D341Med (cell line): ENCODE data around the gene SCAMP2.
"Not testable (repeated sequence)": the region's sequence is repeated elsewhere in the genome, so short reads cannot be mapped to it uniquely, and the experiment has no call there.

Experiments used
- DNase-seq: peaks from one replicate; pipeline ENCODE4 v3.0.0; 2012; ENCODE audit warnings: low spot score

SCAMP2 gene, protein sequence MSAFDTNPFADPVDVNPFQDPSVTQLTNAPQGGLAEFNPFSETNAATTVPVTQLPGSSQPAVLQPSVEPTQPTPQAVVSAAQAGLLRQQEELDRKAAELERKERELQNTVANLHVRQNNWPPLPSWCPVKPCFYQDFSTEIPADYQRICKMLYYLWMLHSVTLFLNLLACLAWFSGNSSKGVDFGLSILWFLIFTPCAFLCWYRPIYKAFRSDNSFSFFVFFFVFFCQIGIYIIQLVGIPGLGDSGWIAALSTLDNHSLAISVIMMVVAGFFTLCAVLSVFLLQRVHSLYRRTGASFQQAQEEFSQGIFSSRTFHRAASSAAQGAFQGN

DNA sequence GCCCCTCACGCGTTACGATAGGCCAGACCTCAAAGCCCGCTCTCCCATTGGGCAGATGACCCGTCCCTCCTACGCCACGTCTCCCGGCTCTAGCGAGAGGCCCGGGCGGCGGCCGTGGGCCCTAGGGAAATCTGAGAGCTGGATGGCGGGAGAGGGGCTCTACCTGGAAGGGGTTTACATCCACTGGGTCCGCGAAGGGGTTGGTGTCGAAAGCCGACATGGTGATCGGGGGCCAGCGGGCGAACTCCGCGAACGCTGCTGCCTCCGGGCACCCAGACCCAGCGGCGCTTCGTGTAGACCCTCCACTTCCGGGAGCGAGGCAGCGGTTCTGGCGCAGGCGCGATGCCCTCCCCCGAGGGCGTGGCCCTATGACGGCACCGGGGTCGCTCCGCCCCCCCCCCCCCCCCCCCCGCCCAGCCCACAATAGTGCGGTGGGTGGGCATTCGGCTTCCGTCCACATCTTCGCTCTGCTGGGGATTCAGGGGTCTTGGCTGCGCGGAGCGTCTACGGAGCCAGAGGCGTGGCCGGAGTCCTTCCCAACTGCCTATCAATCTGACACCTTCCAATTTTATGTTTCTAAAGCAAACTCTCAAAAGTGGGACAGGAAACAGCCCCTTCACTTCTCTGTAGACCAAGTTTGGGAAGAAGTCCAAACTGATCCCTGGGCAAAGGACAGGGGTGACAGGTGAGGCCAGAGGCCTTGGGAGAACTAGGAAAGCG, at the start of gene SCAMP2:
Gene SCAMP2 (minus strand): TSS at position 330 of the 720 bp plus-strand sequence. CDS start 110 bp downstream, at position 220.
- DNase-seq, result peak; percentile 99

DNA sequence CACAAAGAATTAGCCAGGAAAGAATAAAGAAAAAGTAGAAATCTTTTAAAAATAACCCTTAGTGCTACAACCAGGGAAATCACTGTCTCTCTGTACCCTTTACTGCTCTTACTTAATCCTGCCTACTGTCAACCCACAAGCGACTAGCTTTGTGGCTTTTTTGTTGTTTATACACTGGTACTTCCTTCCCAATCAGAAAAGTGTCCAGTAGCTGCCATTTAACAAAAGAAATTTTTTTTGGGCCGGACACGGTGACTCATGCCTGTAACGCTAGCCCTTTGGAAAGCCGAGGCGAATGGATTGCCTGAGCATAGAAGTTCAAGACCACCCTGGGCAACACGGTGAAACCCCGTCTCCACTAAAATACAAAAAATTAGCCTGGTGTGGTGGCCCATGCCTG, 47.3 kb upstream of the SCAMP2 start:
- no peak for DNase-seq

DNA sequence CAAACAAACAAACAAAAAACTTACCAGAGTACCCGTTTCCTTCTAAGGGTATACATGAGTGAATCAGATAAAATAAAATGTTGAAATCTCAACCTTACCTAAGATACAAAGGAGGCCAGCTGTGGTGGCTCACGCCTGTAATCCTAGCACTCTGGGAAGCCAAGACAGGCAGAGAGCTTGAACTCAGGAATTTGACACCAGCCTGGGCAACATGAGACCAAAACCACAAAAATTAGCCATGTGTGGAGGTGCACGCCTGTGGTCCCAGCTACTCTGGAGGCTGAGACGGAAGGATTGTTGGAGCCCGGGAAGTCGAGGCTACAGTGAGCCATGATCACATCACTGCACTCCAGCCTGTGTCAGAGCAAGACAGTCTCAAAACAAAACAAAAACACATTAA, 44.5 kb upstream of the SCAMP2 start:
- DNase-seq, result no peak

DNA sequence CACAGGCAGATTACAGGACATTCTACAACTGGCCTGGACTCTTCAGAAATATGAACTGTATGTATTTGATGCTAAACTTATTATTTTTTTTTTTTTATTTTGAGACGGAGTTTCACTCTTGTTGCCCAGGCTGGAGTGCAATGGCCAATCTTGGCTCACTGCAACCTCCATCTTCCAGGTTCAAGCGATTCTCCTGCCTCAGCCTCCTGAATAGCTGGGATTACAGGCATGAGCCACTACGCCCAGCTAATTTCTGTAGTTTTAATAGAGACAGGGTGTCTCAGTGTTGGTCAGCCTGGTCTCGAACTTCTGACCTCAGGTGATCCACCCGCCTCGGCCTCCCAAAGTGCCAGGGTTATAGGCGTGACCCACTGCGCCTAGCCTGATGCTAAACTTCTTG, 40.6 kb upstream of the SCAMP2 start:
- DNase-seq, result not testable (repeated sequence)

DNA sequence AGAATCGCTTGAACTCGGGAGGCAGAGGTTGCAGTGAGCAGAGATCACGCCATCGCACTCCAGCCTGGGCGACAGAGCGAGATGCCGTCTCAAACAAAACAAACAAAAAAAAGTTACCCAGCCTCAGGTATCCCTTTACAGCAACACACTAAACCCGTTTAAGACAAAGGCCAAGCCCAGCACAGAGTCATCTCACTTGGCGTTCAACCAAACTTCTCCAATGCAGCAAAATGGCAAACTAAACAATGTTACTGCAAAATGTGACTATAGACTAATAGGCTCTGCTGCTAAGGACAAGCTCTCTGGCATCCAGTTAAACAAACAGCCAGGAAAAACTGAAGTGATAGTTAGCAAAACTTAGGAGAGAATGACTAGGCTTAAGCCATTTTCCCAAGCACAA, 39.9 kb upstream of the SCAMP2 start:
- no peak for DNase-seq

DNA sequence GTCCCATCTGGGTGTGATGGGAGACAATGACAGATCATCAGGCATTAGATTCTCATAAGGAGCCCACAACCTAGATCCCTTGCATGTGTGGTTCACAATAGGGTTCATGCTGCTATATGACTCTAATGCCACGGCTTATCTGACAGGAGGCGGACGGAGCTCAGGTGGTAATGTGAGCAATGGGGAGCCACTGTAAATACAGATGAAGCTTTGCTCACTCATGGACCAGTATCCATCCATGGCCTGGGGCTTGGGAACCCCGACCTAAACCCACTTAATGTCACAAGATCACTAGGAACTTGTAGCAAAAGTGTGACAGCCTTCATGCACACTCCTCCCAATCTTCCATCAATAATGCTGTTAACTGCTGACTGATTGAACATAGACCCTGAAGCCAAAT, 35.5 kb upstream of the SCAMP2 start:
- no peak for DNase-seq

DNA sequence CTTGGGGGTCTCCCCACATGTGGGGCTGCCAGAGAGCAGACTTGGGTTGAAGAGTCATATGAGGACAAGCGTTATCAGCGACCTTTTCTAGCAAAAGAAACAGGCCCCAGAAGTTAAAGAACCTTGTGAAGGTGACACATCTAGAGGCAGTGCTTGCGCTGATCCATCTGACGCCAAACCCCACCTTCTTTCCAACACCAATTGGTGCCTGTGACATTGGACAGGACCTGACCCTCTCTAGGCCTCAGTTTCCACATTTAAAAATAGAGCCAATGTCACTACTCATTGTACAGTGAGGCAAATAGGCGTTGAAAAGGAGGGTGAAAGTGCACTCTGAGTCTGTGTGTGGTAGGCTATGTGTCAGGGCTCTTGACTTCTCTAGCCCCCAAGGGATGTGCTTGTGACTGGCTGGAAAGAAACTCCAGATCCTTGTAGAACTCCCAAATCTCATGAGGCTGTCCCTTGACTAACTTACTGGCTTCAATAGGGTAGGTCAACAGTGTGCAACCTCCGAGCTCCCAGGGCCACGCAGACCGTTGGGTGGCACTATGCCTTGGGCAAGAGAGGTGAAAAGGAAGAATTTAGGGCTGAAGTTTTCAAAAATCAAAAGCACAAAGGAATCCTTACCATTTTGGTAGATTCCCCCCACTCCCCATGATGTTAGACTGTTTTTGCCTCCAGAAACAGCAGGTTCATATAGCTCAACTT, 34.2 kb upstream of the SCAMP2 start:
- DNase-seq, result no peak

DNA sequence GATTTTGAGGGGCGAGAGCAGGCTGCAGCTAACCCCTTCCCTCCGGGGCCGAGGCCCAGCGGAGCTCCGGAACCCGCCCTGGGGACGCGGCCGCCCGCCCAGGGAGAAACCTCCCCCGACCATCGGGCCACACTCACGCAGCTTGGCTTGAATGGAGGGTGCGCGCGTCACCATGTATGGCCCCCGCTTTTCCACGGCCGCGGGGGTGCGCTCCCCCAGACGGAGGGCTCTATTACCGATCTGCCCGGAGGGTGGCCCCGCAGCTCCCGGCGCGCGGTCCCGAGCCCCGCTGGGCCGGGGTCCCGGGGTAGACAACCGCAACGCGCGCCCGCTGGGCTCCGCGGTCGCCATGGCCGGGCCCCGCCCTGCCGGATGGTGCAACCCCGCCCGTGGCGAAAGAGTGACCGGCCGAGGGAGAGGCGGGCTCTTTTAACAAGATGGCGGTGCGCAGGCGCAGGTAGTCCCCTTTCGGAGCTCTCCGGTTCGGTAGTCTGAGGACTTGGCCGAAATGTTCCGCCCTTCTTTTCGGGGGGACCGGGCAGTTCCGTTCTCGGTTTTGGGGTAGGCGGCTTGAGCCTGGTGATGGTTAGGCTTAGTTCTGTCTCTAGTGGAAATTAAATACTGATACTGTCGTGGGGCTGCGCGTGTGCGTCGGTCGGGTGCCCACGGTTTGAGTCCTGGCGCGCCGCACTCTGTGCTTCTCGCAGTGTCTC, 33.4 kb upstream of the SCAMP2 start, which contains the start of gene FAM219B:
Gene FAM219B (minus strand): TSS at position 402 of the 713 bp plus-strand sequence. CDS start 51 bp downstream, at position 351.
- DNase-seq, result peak; percentile 92

DNA sequence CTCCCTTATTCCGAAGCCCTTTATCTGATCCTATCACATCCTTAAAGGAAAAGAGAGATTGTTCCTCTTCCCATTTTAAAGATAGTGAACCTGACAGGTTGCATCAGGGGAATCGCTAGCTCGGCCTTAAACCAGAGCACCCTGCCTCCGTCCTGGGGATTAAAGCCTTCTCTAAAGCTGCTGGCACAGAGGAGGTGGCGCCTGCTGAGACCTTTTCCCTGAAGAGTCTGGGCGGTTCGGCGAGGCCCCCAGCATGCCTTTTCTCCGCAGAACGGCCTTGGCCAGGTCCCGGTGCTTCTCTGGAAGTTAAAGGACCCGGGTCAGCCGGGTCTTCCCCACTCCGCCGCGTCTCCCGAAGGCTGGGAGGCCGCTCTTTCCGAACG, 32.9 kb upstream of the SCAMP2 start:
- peak; percentile 82 for DNase-seq

DNA sequence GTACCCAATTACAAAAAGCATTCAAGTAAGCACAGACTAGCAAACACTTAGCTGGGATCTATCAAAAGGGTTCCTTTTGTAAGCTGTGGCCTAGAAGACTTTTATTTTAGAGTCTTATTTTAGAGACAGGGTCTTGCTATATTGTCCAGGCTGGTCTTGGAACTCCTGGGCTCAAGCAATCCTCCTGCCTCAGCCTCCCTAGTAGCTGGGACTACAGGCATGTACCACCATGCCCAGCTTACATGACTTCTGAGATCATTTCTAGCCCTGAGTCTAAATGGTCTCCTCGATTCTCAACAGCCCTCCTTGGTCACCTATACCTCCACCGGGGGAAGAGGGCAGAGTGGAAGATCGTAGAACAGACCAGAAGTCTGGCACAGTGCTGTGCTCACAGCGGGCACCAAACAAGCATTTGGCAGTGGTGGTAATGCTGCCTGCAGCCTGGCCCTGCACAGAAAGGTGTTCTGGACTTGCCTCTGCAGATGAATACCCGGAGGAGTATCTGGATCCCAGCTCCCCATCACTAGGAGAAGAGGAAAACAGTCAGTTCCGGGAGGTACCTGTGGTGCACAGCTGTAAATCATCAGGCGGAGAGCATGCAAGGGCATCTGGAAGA, 31.1 kb upstream of the SCAMP2 start:
- no peak for DNase-seq

DNA sequence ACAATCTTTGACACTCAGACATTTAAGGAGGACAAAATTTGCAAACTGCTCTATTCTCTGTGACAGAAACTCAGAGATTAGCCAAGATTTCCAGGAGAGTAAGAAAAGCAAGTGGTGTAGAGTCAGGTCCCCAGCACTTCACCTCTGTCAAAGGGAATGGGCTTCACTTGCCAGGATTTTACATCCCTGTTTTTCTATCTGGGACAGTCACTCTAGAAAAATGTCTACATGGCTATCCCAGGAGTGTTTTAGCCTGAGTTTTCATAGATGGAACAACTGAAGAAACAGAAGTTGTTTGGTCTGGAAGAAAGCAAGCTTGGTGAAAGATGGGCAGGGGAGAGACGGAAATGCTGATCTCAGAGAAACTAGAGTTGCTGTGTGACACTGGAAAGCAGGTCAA, 30.5 kb upstream of the SCAMP2 start:
- no peak for DNase-seq

DNA sequence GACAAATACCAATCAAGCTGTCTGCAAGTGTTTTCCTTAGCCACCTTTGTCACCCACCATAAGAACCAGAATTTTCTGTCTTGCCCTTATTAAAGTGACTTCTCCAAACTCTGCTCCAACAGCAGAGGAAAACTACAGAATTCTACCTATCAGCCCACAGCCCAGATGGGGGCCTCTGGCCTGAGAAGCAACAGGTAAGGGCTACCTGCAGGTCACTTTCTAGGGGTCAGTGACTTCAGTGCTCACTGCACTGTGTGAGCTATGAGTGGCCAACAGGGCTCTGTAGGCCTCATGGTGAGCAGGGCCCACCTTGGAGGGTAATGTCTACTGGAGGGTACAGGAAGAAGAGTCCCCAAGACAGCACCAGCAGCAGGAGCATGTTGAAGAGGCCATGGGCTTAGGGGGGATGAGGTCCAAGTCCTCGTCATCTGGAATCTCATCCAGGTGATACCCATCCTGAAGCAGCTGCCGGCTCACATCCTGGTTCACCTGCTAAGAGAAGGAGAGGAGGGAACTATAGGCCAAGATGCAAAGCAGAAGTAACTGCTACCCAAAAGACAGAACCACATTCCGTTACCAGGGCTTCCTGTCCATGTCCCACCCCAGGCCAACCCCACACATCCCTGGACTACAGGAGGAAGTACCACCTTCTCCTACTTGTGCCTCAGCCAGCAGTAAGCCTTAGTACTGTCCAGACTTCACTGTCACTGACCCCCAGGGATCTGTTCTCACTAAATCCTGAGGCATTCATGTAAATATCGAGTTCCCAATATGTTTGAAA, 29.3 kb upstream of the SCAMP2 start:
- no peak for DNase-seq

DNA sequence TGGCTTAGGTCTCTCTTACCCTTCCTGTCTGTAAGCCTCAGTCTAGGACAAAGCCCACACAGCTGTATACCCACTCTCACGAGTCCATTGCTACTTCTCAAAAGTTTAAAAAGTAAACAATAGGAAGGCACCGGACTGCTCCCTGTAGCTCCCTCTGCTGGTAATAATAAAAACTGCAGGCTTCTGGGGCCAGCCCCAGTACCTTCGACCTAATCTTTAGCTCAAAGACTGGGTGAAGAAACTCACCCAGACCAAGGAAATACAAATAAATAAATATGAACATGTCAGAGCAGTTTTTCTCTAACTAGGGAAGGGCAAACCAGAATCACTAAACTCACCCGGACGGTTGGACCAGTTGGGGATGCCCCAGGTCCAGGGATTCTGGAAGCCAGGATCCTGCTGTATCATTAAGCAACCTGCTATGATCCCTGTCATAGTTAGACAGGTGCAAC, 28.5 kb upstream of the SCAMP2 start:
- peak; percentile 82 for DNase-seq

DNA sequence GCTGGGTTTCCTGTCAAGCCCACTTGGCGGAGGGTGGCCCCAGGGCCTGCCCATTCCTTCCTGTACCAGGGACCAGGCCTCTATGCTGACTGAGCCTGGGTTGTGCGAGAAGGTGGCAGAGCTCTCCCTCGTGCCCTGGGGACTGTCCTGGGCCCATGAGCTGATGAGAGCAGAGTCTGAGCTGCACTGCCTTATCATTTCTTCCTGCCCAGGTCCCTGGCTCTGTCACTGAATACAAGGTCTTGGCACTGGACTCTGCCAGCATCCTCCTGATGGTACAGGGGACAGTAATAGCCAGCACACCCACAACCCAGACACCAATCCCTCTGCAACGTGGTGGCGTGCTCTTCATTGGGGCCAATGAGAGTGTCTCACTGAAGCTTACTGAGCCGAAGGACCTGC, 24.1 kb upstream of the SCAMP2 start:
- DNase-seq, result no peak

DNA sequence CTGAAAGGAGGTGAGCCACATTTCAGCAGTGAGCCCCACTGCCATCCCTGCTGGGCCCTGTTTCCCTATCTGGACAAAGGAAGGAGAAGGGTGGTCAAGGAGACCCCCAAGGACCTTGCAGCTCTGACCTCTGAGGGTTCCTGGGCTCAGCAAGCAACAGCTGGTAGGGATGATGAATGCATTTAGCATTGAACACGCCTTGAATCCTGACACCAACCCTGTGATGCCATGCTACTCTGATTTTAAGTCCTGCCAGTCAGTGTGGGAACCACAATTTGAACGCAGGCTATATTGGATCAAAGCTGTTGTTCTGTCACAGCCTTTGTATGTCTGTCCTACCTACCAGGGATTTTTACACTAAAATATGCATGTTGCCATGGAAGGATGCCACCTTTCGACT, 23.2 kb upstream of the SCAMP2 start:
- DNase-seq, result no peak

DNA sequence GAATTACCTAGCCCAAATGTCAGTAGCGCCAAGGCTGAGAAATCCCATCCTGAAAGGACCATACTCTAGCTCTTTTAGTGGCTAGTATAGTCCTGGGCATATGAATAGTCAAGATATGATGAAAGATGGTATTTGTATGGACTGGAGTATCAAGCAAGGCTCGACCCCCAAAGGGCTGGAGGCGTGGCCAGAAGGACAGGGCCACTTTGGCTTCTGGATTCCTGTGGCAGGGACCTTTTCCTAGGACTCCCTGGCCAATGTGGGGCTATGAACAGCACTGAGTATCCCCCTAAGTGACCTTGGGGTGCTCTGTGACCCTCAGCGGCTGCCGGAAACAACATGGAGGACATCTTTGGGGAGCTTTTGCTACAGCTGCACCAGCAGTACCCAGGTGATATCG, 22.7 kb upstream of the SCAMP2 start:
- DNase-seq, result no peak

DNA sequence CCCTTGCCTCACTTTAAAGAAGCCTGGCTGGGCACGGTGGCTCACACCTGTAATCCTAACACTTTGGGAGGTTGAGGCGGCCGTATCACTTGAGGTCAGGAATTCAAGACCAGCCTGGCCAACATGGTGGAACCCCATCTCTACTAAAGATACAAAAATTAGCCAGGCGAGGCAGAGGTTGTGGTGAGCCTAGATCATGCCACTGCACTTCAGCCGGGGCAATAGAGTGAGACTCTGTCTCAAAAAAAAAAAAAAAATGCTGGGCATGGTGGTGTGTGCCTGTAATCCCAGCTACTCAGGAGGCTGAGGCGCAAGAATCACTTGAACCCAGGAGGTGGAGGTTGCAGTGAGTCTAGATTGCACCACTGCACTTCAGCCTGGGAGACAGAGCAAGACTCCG, 21.2 kb upstream of the SCAMP2 start:
- DNase-seq, result not testable (repeated sequence)

DNA sequence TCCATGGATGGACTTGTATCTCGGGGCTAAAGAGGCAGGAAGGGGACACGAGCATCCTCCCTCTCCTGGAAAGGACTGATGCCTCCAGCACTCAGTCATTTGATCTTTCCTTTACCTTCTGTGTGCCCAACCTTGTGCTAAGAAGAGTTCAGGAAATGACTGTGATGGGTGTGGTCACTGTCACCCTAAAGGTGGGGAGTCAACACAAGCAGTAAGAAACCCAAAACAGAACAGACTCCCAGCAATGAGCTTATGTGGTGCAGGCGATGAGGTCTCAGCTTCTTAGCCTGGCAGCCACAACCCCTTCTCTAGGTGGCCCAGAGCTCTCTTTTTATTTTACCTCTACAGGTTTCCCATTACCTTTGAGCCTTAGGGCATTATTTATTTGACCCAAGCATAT, 20.5 kb upstream of the SCAMP2 start:
- DNase-seq, result no peak

DNA sequence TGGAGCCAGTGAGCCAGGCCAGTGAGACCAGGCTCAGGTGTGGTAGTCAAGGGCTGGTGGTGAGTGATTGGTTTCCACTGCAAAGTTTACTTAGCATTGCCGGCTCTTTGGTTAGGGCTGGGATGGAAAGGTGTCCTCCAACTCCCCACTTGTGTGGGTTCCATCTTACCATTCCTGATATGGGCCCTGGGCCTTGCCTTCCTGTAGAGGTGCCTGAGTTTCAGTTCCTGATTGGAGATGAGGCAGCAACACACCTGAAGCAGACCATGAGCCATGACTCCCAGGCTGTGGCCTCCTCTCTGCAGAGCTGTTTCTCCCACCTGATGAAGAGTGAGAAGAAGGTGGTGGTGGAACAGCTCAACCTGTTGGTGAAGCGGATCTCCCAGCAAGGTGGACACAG, 19.8 kb upstream of the SCAMP2 start:
- DNase-seq, result no peak

DNA sequence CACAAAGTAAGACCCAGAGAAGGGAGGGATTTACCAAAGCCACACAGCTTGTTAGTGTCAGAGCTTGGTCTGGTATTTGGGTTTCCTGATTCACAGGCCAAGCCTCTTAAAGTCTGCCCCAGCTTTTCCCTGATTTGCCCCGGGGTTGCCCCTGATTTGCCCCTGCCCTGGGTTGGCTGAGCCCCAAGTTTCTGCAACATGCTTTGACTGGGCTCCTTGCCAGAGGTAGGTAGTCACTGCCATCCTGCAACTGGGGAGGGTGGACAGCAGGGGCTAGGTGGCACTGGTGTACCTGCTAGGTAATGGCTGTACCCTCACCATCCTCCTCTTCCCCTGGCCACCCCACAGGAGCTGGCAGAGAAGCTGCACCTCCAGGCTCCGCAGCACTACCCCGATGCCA, 19.1 kb upstream of the SCAMP2 start:
- DNase-seq, result no peak

DNA sequence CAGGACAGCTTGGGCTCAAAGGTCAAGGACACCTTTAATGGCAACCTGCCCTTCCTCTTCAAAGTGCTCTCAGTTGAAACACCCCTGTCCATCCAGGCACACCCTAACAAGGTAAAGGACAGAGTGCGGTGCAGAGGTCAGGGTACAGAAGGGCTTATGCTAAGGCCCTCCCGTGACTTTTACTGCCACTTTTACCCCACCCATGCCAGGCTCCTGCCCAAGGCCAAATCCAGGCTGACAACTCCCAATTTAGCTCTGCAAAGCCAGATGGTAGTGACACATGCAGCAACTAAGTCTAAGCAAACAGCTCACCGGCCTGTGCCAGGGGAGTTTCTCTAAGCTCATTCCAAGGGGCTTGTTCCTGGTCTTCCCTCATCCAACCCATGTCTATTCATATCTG, 18.3 kb upstream of the SCAMP2 start:
- DNase-seq, result no peak
